H9 (cell line): ENCODE measurements around the gene ARFGEF2. TPM values are rescaled to one million over a fixed set of nuclear protein-coding genes. Genes with fewer than 3 reads are reported as not detected.

Experiments used
- DNase-seq: peaks from one replicate; pipeline ENCODE4 v3.0.0-alpha.2; 2017
- H2AFZ ChIP-seq: one replicate; pipeline ENCODE4 v1.6.1; 2013; ENCODE audit warnings: mild to moderate bottlenecking, low read length, control low read depth, moderate library complexity
- H2AK5ac ChIP-seq: 2 replicates; pipeline ENCODE4 v1.6.1; 2013; ENCODE audit warnings: low read length, control low read depth, mixed read lengths; ENCODE audit not compliant: insufficient read length
- H2BK120ac ChIP-seq: one replicate; pipeline ENCODE4 v1.6.1; 2013; ENCODE audit warnings: low read depth, mild to moderate bottlenecking, low read length, control low read depth, inconsistent platforms; ENCODE audit not compliant: poor library complexity, severe bottlenecking
- H2BK12ac ChIP-seq: 2 replicates; pipeline ENCODE4 v1.6.1; 2013; ENCODE audit warnings: low read length, control low read depth, mixed read lengths, low read depth; ENCODE audit not compliant: insufficient read length
- H2BK15ac ChIP-seq: 2 replicates; pipeline ENCODE4 v1.6.1; 2013; ENCODE audit warnings: low read depth, low read length, control low read depth
- H2BK20ac ChIP-seq: one replicate; pipeline ENCODE4 v1.6.1; 2013; ENCODE audit warnings: low read depth, mild to moderate bottlenecking, low read length, control low read depth, inconsistent platforms; ENCODE audit not compliant: poor library complexity, severe bottlenecking
- H2BK5ac ChIP-seq: 2 replicates; pipeline ENCODE4 v1.6.1; 2013; ENCODE audit warnings: low read length, control low read depth, mixed read lengths; ENCODE audit not compliant: insufficient read length
- H3K14ac ChIP-seq: 2 replicates; pipeline ENCODE4 v1.6.1; 2013; ENCODE audit warnings: low read length, control low read depth; ENCODE audit not compliant: insufficient read depth
- H3K18ac ChIP-seq: 2 replicates; pipeline ENCODE4 v1.6.1; 2013; ENCODE audit warnings: low read depth, mild to moderate bottlenecking, mixed read lengths, low read length, control low read depth; ENCODE audit not compliant: insufficient read length
- H3K23ac ChIP-seq: 2 replicates; pipeline ENCODE4 v1.6.1; 2013; ENCODE audit warnings: low read length, control low read depth, mixed read lengths, low read depth; ENCODE audit not compliant: insufficient read length
- H3K23me2 ChIP-seq: 2 replicates; pipeline ENCODE4 v1.6.1; 2013; ENCODE audit warnings: low read depth, mild to moderate bottlenecking, mixed read lengths, low read length, control low read depth; ENCODE audit not compliant: insufficient read length, poor library complexity, severe bottlenecking
- H3K27ac ChIP-seq: 2 replicates; pipeline ENCODE4 v1.5.1; 2013; ENCODE audit warnings: low read length, control low read depth, mixed read lengths, low read depth; ENCODE audit not compliant: insufficient read length
- H3K27me3 ChIP-seq: 2 replicates; pipeline ENCODE4 v1.6.1; 2013; ENCODE audit warnings: low read length, control low read depth, inconsistent platforms; ENCODE audit not compliant: insufficient read depth
- H3K4ac ChIP-seq: 2 replicates; pipeline ENCODE4 v1.6.1; 2013; ENCODE audit warnings: low read depth, mild to moderate bottlenecking, control low read depth, inconsistent platforms, low read length, moderate library complexity
- H3K4me1 ChIP-seq: 2 replicates; pipeline ENCODE4 v1.6.1; 2013; ENCODE audit warnings: low read length, control low read depth, inconsistent platforms; ENCODE audit not compliant: insufficient read depth
- H3K4me2 ChIP-seq: 2 replicates; pipeline ENCODE4 v1.6.1; 2013; ENCODE audit warnings: low read length, control low read depth, mixed read lengths; ENCODE audit not compliant: insufficient read length, insufficient read depth
- H3K56ac ChIP-seq: 2 replicates; pipeline ENCODE4 v1.6.1; 2013; ENCODE audit warnings: low read depth, mild to moderate bottlenecking, mixed read lengths, low read length, control low read depth; ENCODE audit not compliant: insufficient read length
- H3K79me1 ChIP-seq: 2 replicates; pipeline ENCODE4 v1.6.1; 2013; ENCODE audit warnings: low read depth, mild to moderate bottlenecking, moderate library complexity, low read length, control low read depth, inconsistent platforms; ENCODE audit not compliant: insufficient read depth, poor library complexity, severe bottlenecking
- H3K79me2 ChIP-seq: 2 replicates; pipeline ENCODE4 v1.6.1; 2013; ENCODE audit warnings: low read length, control low read depth, inconsistent platforms; ENCODE audit not compliant: insufficient read depth
- H3K9ac ChIP-seq: 2 replicates; pipeline ENCODE4 v1.6.1; 2013; ENCODE audit warnings: low read length, control low read depth, mixed read lengths; ENCODE audit not compliant: insufficient read length; ENCODE audit errors: extremely low read depth
- H3K9me3 ChIP-seq: one replicate; pipeline ENCODE4 v1.6.1; 2013; ENCODE audit warnings: low read depth, low read length, inconsistent platforms; ENCODE audit not compliant: control insufficient read depth
- H3T11ph ChIP-seq: one replicate; pipeline ENCODE4 v1.6.1; 2013; ENCODE audit warnings: mild to moderate bottlenecking, low read length, control low read depth, inconsistent platforms
- H4K20me1 ChIP-seq: one replicate; pipeline ENCODE4 v1.6.1; 2013; ENCODE audit not compliant: control insufficient read depth, insufficient read length, insufficient read depth
- H4K5ac ChIP-seq: 2 replicates; pipeline ENCODE4 v1.6.1; 2013; ENCODE audit warnings: low read depth, mild to moderate bottlenecking, mixed read lengths, low read length, control low read depth; ENCODE audit not compliant: insufficient read length
- H4K8ac ChIP-seq: replicated peaks from 2 replicates; pipeline ENCODE4 v1.6.1; 2013; ENCODE audit warnings: low read length, control low read depth, mixed read lengths, low read depth; ENCODE audit not compliant: insufficient read length
- H4K91ac ChIP-seq: 2 replicates; pipeline ENCODE4 v1.6.1; 2013; ENCODE audit warnings: low read depth, mild to moderate bottlenecking, moderate library complexity, mixed read lengths, low read length, control low read depth; ENCODE audit not compliant: insufficient read length
- H3K27ac Mint-ChIP-seq, 3 experiments: 2 replicates in 2 of 3; 3 replicates in 1 of 3; pipeline ENCODE4 v1.8.0; 2020 to 2021; ENCODE audit warnings: mixed read lengths in 3 of 3, mild to moderate bottlenecking in 1 of 3, moderate library complexity in 1 of 3
- H3K27me3 Mint-ChIP-seq: 2 replicates; pipeline ENCODE4 v1.8.0; 2021; ENCODE audit warnings: low read depth, mild to moderate bottlenecking, moderate library complexity, mixed read lengths
- H3K36me3 Mint-ChIP-seq, 3 experiments: 2 replicates in 2 of 3; 3 replicates in 1 of 3; pipeline ENCODE4 v1.8.0; 2020 to 2021; ENCODE audit warnings: low read depth in 3 of 3, mixed read lengths in 3 of 3; ENCODE audit not compliant: insufficient read depth in 1 of 3
- H3K4me1 Mint-ChIP-seq, 2 experiments: 2 replicates each; pipeline ENCODE4 v1.8.0; 2020; ENCODE audit warnings: mixed read lengths in 2 of 2
- H3K4me3 Mint-ChIP-seq, 2 experiments: 2 replicates in 1 of 2; 3 replicates in 1 of 2; pipeline ENCODE4 v1.8.0; 2020 to 2021; ENCODE audit warnings: mild to moderate bottlenecking in 2 of 2, mixed read lengths in 2 of 2, moderate library complexity in 1 of 2
- H3K9me3 Mint-ChIP-seq, 2 experiments: 2 replicates in 1 of 2; 3 replicates in 1 of 2; pipeline ENCODE4 v1.8.0; 2020; ENCODE audit warnings: mild to moderate bottlenecking in 2 of 2, mixed read lengths in 2 of 2, moderate library complexity in 1 of 2
- WGBS: extraction: QIAGEN DNeasy Blood & Tissue Kit; methylation state at CpG from one replicate; pipeline ENCODE4 v1.1.7; 2013; ENCODE audit warnings: missing lambda C conversion rate, low lambda C conversion rate, mixed read lengths; ENCODE audit not compliant: insufficient read length; ENCODE audit errors: extremely low coverage; 5-methylcytosine and 5-hydroxymethylcytosine counted together
- total RNA-seq: library from RNA; stranded (reverse); gene quantifications from 2 replicates; pipeline ENCODE4 v1.2.1, GENCODE V29; 2021
- TF ChIP-seq, protein P1 (sequence below): fragments of 200-600 bp; sonication (generic); conservative IDR thresholded peaks from 3 replicates; pipeline ENCODE4 v1.8.0; 2021; ENCODE audit warnings: antibody characterized with exemption, mild to moderate bottlenecking

ARFGEF2 gene
- total RNA-seq, 1 experiment from 2014 or later: 16.6 TPM

DNA sequence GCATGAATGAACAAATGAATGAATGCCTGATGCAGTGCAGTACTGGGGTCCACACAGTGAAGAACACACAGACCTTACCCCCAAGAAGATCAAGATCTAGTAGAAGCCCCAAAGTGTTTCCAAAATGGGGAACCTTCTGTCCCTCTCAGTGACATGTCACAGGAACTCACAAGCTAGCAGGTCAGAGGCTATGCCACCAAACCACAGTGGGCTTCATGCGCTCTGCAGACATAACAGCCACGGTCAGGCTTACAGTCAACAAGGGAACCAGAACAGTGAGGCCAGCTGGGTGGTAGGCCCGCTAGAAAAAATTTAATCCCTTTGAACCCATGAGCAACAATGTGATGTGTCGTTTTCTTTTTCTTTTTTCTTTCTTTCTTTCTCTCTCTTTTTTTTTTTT, 20.2 kb upstream of the ARFGEF2 start:
- Histone ChIP-seq H3K27me3 (no peaks in the 10 kb centered on the region), H2BK120ac (no peak overlapping the region), H3K18ac (no peak overlapping the region), H2BK15ac (no peak overlapping the region), H2BK20ac (no peak overlapping the region), H3T11ph (no peak overlapping the region), H3K9ac (no peak overlapping the region), H3K4ac (no peak overlapping the region), H3K27ac (no peak overlapping the region), H3K56ac (no peak overlapping the region), H2BK5ac (no peak overlapping the region), H4K91ac (no peak overlapping the region), H4K5ac (no peak overlapping the region), H4K8ac (no peak overlapping the region), H3K4me1 (peaks cover 4% of the 10 kb centered on the region; the same call in 1 of the 2 replicates), H3K79me2 (no peaks in the 10 kb centered on the region), H3K14ac (no peak overlapping the region), H3K4me2 (no peak overlapping the region), H3K79me1 (no peaks in the 10 kb centered on the region), H3K23me2 (no peaks in the 10 kb centered on the region), H2BK12ac (no peak overlapping the region), H2AK5ac (no peak overlapping the region), H3K23ac (no peak overlapping the region), H3K9me3 (no peaks in the 10 kb centered on the region), H2AFZ (no peak overlapping the region), H4K20me1 (no peaks in the 10 kb centered on the region)
- Mint-ChIP-seq H3K27me3 (peaks cover 9% of the 10 kb centered on the region), H3K4me1 (peaks cover 7 to 17% of the 10 kb centered on the region in 2 experiments), H3K36me3 (no peaks in the 10 kb centered on the region), H3K9me3 (no peaks in the 10 kb centered on the region; a peak in 1 of 5 replicates), H3K27ac (no peak overlapping the region), H3K4me3 (no peak overlapping the region)
- no CpG with 5 or more reads among the region's 4 CpGs for WGBS
- TF ChIP-seq, protein P1, sequence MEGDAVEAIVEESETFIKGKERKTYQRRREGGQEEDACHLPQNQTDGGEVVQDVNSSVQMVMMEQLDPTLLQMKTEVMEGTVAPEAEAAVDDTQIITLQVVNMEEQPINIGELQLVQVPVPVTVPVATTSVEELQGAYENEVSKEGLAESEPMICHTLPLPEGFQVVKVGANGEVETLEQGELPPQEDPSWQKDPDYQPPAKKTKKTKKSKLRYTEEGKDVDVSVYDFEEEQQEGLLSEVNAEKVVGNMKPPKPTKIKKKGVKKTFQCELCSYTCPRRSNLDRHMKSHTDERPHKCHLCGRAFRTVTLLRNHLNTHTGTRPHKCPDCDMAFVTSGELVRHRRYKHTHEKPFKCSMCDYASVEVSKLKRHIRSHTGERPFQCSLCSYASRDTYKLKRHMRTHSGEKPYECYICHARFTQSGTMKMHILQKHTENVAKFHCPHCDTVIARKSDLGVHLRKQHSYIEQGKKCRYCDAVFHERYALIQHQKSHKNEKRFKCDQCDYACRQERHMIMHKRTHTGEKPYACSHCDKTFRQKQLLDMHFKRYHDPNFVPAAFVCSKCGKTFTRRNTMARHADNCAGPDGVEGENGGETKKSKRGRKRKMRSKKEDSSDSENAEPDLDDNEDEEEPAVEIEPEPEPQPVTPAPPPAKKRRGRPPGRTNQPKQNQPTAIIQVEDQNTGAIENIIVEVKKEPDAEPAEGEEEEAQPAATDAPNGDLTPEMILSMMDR: no peak
- no peak for DNase-seq
